Suprapubic skin (tissue), 4 donors: ENCODE data around the gene PANK4. TPM values are rescaled to one million over a fixed set of nuclear protein-coding genes. Genes with fewer than 3 reads are reported as not detected.

ENCODE experiments used
- DNase-seq, 2 donors: peaks; one replicate each; pipeline ENCODE4 v3.0.0-alpha.2; 2019; ENCODE audit warnings: low spot score in 2 of 2
- H3K27ac ChIP-seq: fragments of 200-600 bp; sonication (generic); one replicate; pipeline ENCODE4 v1.5.1; 2019
- H3K27me3 ChIP-seq: fragments of 200-600 bp; sonication (generic); one replicate; pipeline ENCODE4 v1.5.1; 2019
- H3K36me3 ChIP-seq: fragments of 200-600 bp; sonication (generic); one replicate; pipeline ENCODE4 v1.5.1; 2019
- H3K4me1 ChIP-seq: fragments of 200-600 bp; sonication (generic); one replicate; pipeline ENCODE4 v1.5.1; 2019
- H3K4me3 ChIP-seq: fragments of 200-600 bp; sonication (generic); one replicate; pipeline ENCODE4 v1.5.1; 2019; ENCODE audit warnings: mild to moderate bottlenecking
- H3K9me3 ChIP-seq: fragments of 200-600 bp; sonication (generic); one replicate; pipeline ENCODE4 v1.5.1; 2019
- CTCF ChIP-seq, 2 donors: fragments of 200-600 bp in 1 of 2; fragments of 450-650 bp in 1 of 2; sonication (generic) in 1 of 2; IDR thresholded peaks; one replicate each; pipeline ENCODE4 v1.5.1; 2016 to 2019; ENCODE audit warnings: antibody characterized with exemption in 2 of 2, mild to moderate bottlenecking in 1 of 2, moderate library complexity in 1 of 2
- EP300 ChIP-seq: sonication (generic); formaldehyde crosslinking; IDR thresholded peaks from one replicate; pipeline ENCODE4 v1.6.1; 2017; ENCODE audit warnings: antibody characterized with exemption
- POLR2A ChIP-seq, 2 donors: fragments of 450-650 bp; IDR thresholded peaks; one replicate each; pipeline ENCODE4 v1.6.1; 2017; ENCODE audit warnings: antibody characterized with exemption in 2 of 2, mild to moderate bottlenecking in 2 of 2, moderate library complexity in 2 of 2
- POLR2AphosphoS5 ChIP-seq, 3 donors: sonication (generic); formaldehyde crosslinking; IDR thresholded peaks; one replicate each; pipeline ENCODE4 v1.6.1; 2017; ENCODE audit warnings: antibody characterized with exemption in 3 of 3
- WGBS: methylation state at CpG from one replicate; pipeline ENCODE4 v1.1.5; 2018; 5-methylcytosine and 5-hydroxymethylcytosine counted together
- total RNA-seq, 4 donors: library from RNA; depleted of rRNA; stranded (reverse); fragments of >200 nt; gene quantifications; one replicate each; pipeline ENCODE4 v1.1.0, GENCODE V29; 2016

The PANK4 gene
- total RNA-seq, 4 donors from 2014 or later, result 17.7 to 36.0 (median 29.7) TPM

- Histone ChIP-seq H3K4me1 (peaks cover 8% of the 10 kb centered on the region), H3K36me3 (peaks cover 45% of the 10 kb centered on the region), H3K4me3 (no peak overlapping the region), H3K27ac (no peak overlapping the region), H3K27me3 (peaks cover 14% of the 10 kb centered on the region), H3K9me3 (no peaks in the 10 kb centered on the region)
- WGBS, result 68% methylated on average over 6 of the region's 13 CpGs
- no peak for DNase-seq
- TF ChIP-seq POLR2A (IDR thresholded peaks at IDR 0.05) (no peak), CTCF (IDR thresholded peaks at IDR 0.05) (no peak), POLR2AphosphoS5 (IDR thresholded peaks at IDR 0.05) (no peak), EP300 (no peak)
Measured at GRCh38 chr1:2492091-2492490, 34.3 kb downstream of the PANK4 start.

GRCh38 chr1:2489615-2490014 is 36.8 kb downstream of the PANK4 start:
- Histone ChIP-seq H3K27ac (no peak overlapping the region), H3K36me3 (peaks cover 56% of the 10 kb centered on the region), H3K4me1 (peaks cover 8% of the 10 kb centered on the region), H3K9me3 (no peaks in the 10 kb centered on the region), H3K27me3 (peaks cover 14% of the 10 kb centered on the region), H3K4me3 (no peak overlapping the region)
- WGBS, result 86% methylated on average over 13 of the region's 14 CpGs
- TF ChIP-seq CTCF (IDR thresholded peaks at IDR 0.05) (no peak), EP300 (no peak), POLR2AphosphoS5 (IDR thresholded peaks at IDR 0.05) (no peak), POLR2A (IDR thresholded peaks at IDR 0.05) (no peak)
- DNase-seq, result no peak

- Histone ChIP-seq H3K27ac (no peak overlapping the region), H3K4me3 (no peak overlapping the region), H3K4me1 (peaks cover 3% of the 10 kb centered on the region), H3K36me3 (peaks cover 56% of the 10 kb centered on the region), H3K27me3 (peaks cover 14% of the 10 kb centered on the region), H3K9me3 (no peaks in the 10 kb centered on the region)
- no peak for TF ChIP-seq EP300
- no peak for TF ChIP-seq POLR2AphosphoS5 (IDR thresholded peaks at IDR 0.05)
- no peak for TF ChIP-seq POLR2A (IDR thresholded peaks at IDR 0.05)
- TF ChIP-seq CTCF (IDR thresholded peaks at IDR 0.05), result no peak
- WGBS, result 92% methylated on average over 2 of the region's 2 CpGs
- DNase-seq, result no peak
Measured at GRCh38 chr1:2488688-2489087, 37.7 kb downstream of the PANK4 start.

- Histone ChIP-seq H3K27me3 (no peaks in the 10 kb centered on the region), H3K36me3 (peaks cover 52% of the 10 kb centered on the region), H3K9me3 (no peaks in the 10 kb centered on the region), H3K4me3 (no peak overlapping the region), H3K27ac (no peak overlapping the region), H3K4me1 (peaks cover 7% of the 10 kb centered on the region)
- no peak for DNase-seq
- WGBS, result 100% methylated on average over 3 of the region's 9 CpGs
- TF ChIP-seq EP300, result no peak
- no peak for TF ChIP-seq POLR2A (IDR thresholded peaks at IDR 0.05)
- no peak for TF ChIP-seq POLR2AphosphoS5 (IDR thresholded peaks at IDR 0.05)
- no peak for TF ChIP-seq CTCF (IDR thresholded peaks at IDR 0.05)
Measured at GRCh38 chr1:2486558-2486957, 39.8 kb downstream of the PANK4 start.

- no peaks in the 10 kb centered on the region for H3K9me3 ChIP-seq
- H3K4me1 ChIP-seq, result peaks cover 12% of the 10 kb centered on the region
- DNase-seq, result no peak
- H3K27me3 ChIP-seq, result no peaks in the 10 kb centered on the region
- WGBS, result 82% methylated on average over 3 of the region's 4 CpGs
- peaks cover 47% of the 10 kb centered on the region for H3K36me3 ChIP-seq
- TF ChIP-seq POLR2AphosphoS5 (IDR thresholded peaks at IDR 0.05) (no peak), CTCF (IDR thresholded peaks at IDR 0.05) (no peak), EP300 (no peak), POLR2A (IDR thresholded peaks at IDR 0.05) (no peak)
- H3K27ac ChIP-seq, result no peak overlapping the region
- no peak overlapping the region for H3K4me3 ChIP-seq
Measured at GRCh38 chr1:2486041-2486440, 40.4 kb downstream of the PANK4 start.
